AG09319 (cell line): ENCODE data around the gene ACR.
"Not testable (repeated sequence)": the region's sequence is repeated elsewhere in the genome, so short reads cannot be mapped to it uniquely, and the experiment has no call there.

ENCODE experiments used
- DNase-seq: peaks from one replicate; pipeline ENCODE4 v3.0.0-alpha.2; 2010; ENCODE audit warnings: low read depth; ENCODE audit errors: extremely low read depth
- CTCF ChIP-seq: IDR thresholded peaks from 2 replicates; pipeline ENCODE4 v1.5.1; 2011; ENCODE audit warnings: low read depth, mild to moderate bottlenecking, inconsistent platforms, low read length, moderate library complexity

ACR gene

GRCh38 chr22:50734986-50735738 lies 2.8 kb upstream of the ACR start:
- TF ChIP-seq CTCF: no peak
- DNase-seq: no peak

- no peak for DNase-seq
- TF ChIP-seq CTCF: no peak
Observed at GRCh38 chr22:50735739-50736030, 2.3 kb upstream of the ACR start.

GRCh38 chr22:50738649-50739227 lies 734 bp downstream of the ACR start:
- no peak for DNase-seq
- no peak for TF ChIP-seq CTCF

- no peak for DNase-seq
- TF ChIP-seq CTCF: no peak
Observed at GRCh38 chr22:50739279-50739691, 1.3 kb downstream of the ACR start.

- no peak for TF ChIP-seq CTCF
- DNase-seq: no peak
Observed at GRCh38 chr22:50739894-50740293, 1.9 kb downstream of the ACR start.

GRCh38 chr22:50740714-50741113 lies 2.7 kb downstream of the ACR start:
- DNase-seq: not testable (repeated sequence)

- DNase-seq: not testable (repeated sequence)
Observed at GRCh38 chr22:50744424-50744823, 6.4 kb downstream of the ACR start.

GRCh38 chr22:50747521-50747920 lies 9.5 kb downstream of the ACR start:
- DNase-seq: not testable (repeated sequence)

- DNase-seq: not testable (repeated sequence)
Observed at GRCh38 chr22:50748630-50749029, 10.6 kb downstream of the ACR start.

GRCh38 chr22:50749302-50750074 lies 11.5 kb downstream of the ACR start:
- DNase-seq: not testable (repeated sequence)

- DNase-seq: not testable (repeated sequence)
Observed at GRCh38 chr22:50755251-50755650, 17.2 kb downstream of the ACR start.

- not testable (repeated sequence) for DNase-seq
Observed at GRCh38 chr22:50756406-50756805, 18.4 kb downstream of the ACR start.
